ENCODE results near the gene FOXL3.

Gene FOXL3

GRCh38 chr7:309586-310228 is 19.7 kb downstream of the FOXL3 start:
- TF ChIP-seq CTCF (IDR thresholded peaks at IDR 0.05; ENCODE audit: low read depth, low read length, missing control alignments): no peak
- no peak for DNase-seq (ENCODE audit: extremely low read depth, low read depth)
- H3K4me3 ChIP-seq (replicated peaks; ENCODE audit: low read depth, low read length): no peak overlapping the region

GRCh38 chr7:311131-311680 is 21.2 kb downstream of the FOXL3 start:
- DNase-seq (ENCODE audit: extremely low read depth, low read depth): no peak
- TF ChIP-seq CTCF (IDR thresholded peaks at IDR 0.05; ENCODE audit: low read depth, low read length, missing control alignments): no peak

GRCh38 chr7:311796-312195 is 21.8 kb downstream of the FOXL3 start:
- no peak overlapping the region for H3K4me3 ChIP-seq (replicated peaks; ENCODE audit: low read depth, low read length)
- DNase-seq (ENCODE audit: extremely low read depth, low read depth): no peak
- no peak for TF ChIP-seq CTCF (IDR thresholded peaks at IDR 0.05; ENCODE audit: low read depth, low read length, missing control alignments)

More at GRCh38 chr7:311131-311680, 21.2 kb downstream of the FOXL3 start:
- H3K4me3 ChIP-seq (replicated peaks; ENCODE audit: low read depth, low read length): no peak overlapping the region

DNA sequence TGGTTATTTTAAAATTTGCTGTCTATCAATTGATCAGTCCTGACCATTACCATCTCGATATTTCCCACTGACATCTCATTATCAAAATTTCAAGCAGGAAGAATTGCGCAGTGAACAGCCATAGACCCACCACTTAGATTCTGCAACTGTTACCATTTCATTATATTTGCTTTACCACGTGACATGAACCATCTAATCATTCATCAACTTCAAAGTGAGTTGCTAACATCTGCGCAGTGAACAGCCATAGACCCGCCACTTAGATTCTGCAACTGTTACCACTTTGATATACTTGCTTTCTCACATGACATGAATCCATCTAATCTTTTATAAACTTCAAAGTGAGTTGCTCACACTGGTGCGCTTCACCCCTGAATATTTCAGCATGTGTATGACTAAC is 22.5 kb downstream of the FOXL3 start:
- DNase-seq (ENCODE audit: extremely low read depth, low read depth): no peak
- no peak overlapping the region for H3K4me3 ChIP-seq (replicated peaks; ENCODE audit: low read depth, low read length)
- TF ChIP-seq CTCF (IDR thresholded peaks at IDR 0.05; ENCODE audit: low read depth, low read length, missing control alignments): no peak

DNA sequence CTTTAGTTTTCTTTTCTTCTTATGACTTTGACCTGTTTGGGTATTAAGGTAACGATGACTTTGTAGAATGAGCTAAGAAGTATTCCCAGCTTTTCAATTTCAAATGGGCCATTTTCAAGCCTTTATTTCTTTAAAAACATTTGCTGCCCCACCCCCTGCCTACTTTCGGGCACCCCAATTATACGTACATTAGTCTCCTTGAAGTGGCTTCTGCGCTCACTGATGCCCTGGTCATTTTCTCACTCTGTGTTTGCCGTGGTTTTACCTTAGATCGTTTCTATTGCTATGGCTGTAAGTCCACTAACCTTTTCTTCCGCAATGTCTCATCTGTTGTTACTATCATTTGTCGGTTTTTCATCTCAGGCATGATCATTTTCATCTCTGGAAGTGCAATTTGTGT is 24.9 kb downstream of the FOXL3 start:
- H3K4me3 ChIP-seq (replicated peaks; ENCODE audit: low read depth, low read length): no peak overlapping the region
- TF ChIP-seq CTCF (IDR thresholded peaks at IDR 0.05; ENCODE audit: low read depth, low read length, missing control alignments): no peak

DNA sequence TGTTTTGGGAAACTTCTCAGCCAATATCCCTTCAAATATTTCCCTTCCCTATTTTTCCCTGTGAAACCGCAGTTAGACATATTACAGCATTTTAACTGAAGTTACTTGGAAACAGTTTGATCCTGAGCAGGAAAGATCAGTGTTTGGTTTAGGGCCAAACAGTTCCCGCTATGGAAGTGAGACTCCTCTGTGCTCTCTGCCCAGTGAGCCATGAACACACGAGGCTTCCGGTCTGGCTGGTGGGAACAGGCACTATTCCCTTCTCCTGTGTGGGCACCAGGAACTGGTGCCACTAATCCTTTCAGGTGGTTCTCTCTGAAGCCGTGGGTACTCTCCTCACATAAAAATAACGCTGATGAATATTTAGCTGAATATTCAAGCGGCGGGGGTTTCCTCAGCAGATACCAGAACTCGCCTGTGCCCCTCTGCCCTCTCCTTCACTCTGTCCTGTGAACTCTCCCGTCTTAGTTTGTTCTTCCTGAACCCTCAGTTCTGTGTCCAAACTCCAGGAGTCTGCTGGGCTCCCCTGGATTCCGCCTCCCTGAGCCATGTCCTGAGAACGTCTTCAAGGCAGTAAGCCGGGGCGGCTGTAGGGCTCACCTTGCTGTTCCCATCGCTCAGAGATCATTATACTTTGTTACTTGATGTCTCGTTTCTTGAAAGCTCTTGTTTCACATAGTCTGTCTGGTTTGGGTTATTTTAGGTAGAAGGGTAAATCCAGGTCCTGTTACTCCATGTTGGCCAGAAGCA is 25.7 kb downstream of the FOXL3 start:
- no peak for TF ChIP-seq CTCF (IDR thresholded peaks at IDR 0.05; ENCODE audit: low read depth, low read length, missing control alignments)
- no peak overlapping the region for H3K4me3 ChIP-seq (replicated peaks; ENCODE audit: low read depth, low read length)
- no peak for DNase-seq (ENCODE audit: extremely low read depth, low read depth)

More for the DNA sequence above, 24.9 kb downstream of the FOXL3 start:
- no peak for DNase-seq (ENCODE audit: extremely low read depth, low read depth)
